K562 (cell line): ENCODE results near the gene MMP17. TPM values are rescaled to one million over a fixed set of nuclear protein-coding genes. Genes with fewer than 3 reads are reported as not detected.

Experiments used
- CEBPB ChIP-seq: fragments of 450-650 bp; IDR thresholded peaks from 2 replicates; pipeline ENCODE4 v1.6.1; 2016; ENCODE audit warnings: missing genetic modification characterization, missing compliant biosample characterization
- EP300 ChIP-seq: IDR thresholded peaks from 2 replicates; pipeline ENCODE4 v1.6.1; 2012; ENCODE audit warnings: low read length, improper control_type of control experiment
- ESRRA ChIP-seq: fragments of 450-650 bp; IDR thresholded peaks from 2 replicates; pipeline ENCODE4 v1.6.1; 2014; ENCODE audit warnings: low read depth, mild to moderate bottlenecking, moderate library complexity, borderline replicate concordance
- HMGN3 ChIP-seq: IDR thresholded peaks from 2 replicates; pipeline ENCODE4 v1.6.1; 2011; ENCODE audit warnings: borderline replicate concordance, low read depth, mild to moderate bottlenecking, mixed read lengths, low read length; ENCODE audit not compliant: insufficient read length; ENCODE audit errors: extremely low read depth
- KDM1A ChIP-seq, 2 experiments: fragments of 450-650 bp; IDR thresholded peaks; 2 replicates each; pipeline ENCODE4 v1.6.1; 2016; ENCODE audit warnings: mild to moderate bottlenecking in 2 of 2
- KDM5B ChIP-seq: fragments of 200-600 bp; sonication (generic); IDR thresholded peaks from 2 replicates; pipeline ENCODE4 v1.6.1; 2012; ENCODE audit warnings: low read depth, mild to moderate bottlenecking, moderate library complexity, low read length, control low read depth, inconsistent platforms; ENCODE audit not compliant: insufficient replicate concordance
- NR2C2 ChIP-seq, 2 experiments: fragments of 200-800 bp in 1 of 2; sonication (Bioruptor generic) in 1 of 2; sonication (generic) in 1 of 2; formaldehyde crosslinking in 1 of 2; IDR thresholded peaks; 2 replicates each; pipeline versions ENCODE4 v1.6.1 to v1.8.0; 2016 to 2022; ENCODE audit warnings: mild to moderate bottlenecking in 1 of 2, missing compliant biosample characterization in 1 of 2, missing genetic modification characterization in 1 of 2, missing genetic modification reagents in 1 of 2
- NR3C1 ChIP-seq: sonication (generic); formaldehyde crosslinking; IDR thresholded peaks from 2 replicates; pipeline ENCODE4 v1.8.1; 2022; ENCODE audit warnings: missing genetic modification reagents
- RB1 ChIP-seq: fragments of 450-650 bp; IDR thresholded peaks from 2 replicates; pipeline ENCODE4 v1.6.1; 2017; ENCODE audit warnings: low read depth, mild to moderate bottlenecking
- RBFOX2 ChIP-seq: fragments of 200-400 bp; formaldehyde crosslinking; IDR thresholded peaks from 2 replicates; pipeline ENCODE4 v1.6.1; 2017; ENCODE audit warnings: low read depth, mild to moderate bottlenecking, low read length, moderate library complexity
- RBM25 ChIP-seq: fragments of 200-400 bp; formaldehyde crosslinking; IDR thresholded peaks from 2 replicates; pipeline ENCODE4 v1.6.1; 2018; ENCODE audit warnings: low read length, low read depth, moderate library complexity; ENCODE audit not compliant: severe bottlenecking
- RCOR1 ChIP-seq, 2 experiments: IDR thresholded peaks; 2 replicates each; pipeline ENCODE4 v1.6.1; 2012; ENCODE audit warnings: low read depth in 2 of 2, low read length in 2 of 2, borderline replicate concordance in 1 of 2, improper control_type of control experiment in 1 of 2
- SAFB ChIP-seq: fragments of 200-400 bp; formaldehyde crosslinking; IDR thresholded peaks from 2 replicates; pipeline ENCODE4 v1.6.1; 2017; ENCODE audit warnings: low read depth, low read length, borderline replicate concordance
- SMAD4 ChIP-seq: fragments of 250-450 bp; sonication (Bioruptor Pico); conservative IDR thresholded peaks from 2 replicates; pipeline ENCODE4 v1.8.0; 2021; ENCODE audit warnings: inconsistent platforms, mild to moderate bottlenecking, moderate library complexity
- UBTF ChIP-seq, 2 experiments: IDR thresholded peaks; 2 replicates each; pipeline ENCODE4 v1.6.1; 2012; ENCODE audit warnings: improper control_type of control experiment in 2 of 2, low read depth in 2 of 2, low read length in 2 of 2, borderline replicate concordance in 1 of 2
- ZBTB2 ChIP-seq: fragments of 450-650 bp; IDR thresholded peaks from 2 replicates; pipeline ENCODE4 v1.6.1; 2016; ENCODE audit warnings: antibody characterized with exemption
- ZKSCAN1 ChIP-seq: fragments of 150-350 bp; IDR thresholded peaks from 2 replicates; pipeline ENCODE4 v1.6.1; 2016; ENCODE audit warnings: low read depth, low read length
- polyA plus RNA-seq, 8 experiments: library from polyadenylated mRNA; depleted of rRNA in 4 of 8; stranded (reverse) in 5 of 8; unstranded in 3 of 8; fragments of >200 nt; fragmentation: Nextera tagmentation in 2 of 8; fragmentation: Illumina TruSeq in 1 of 8; extraction: Ambion mirVana in 2 of 8; extraction: Trizol in 1 of 8; gene quantifications; 2 replicates each; pipeline versions ENCODE4 v1.2.1 to v1.2.3, GENCODE V29; 2011 to 2014; ENCODE audit warnings: inconsistent platforms in 1 of 8, missing spikeins in 1 of 8
- total RNA-seq, 7 experiments: library from RNA; depleted of rRNA in 6 of 7; stranded (reverse); fragments of >200 nt in 6 of 7; fragmentation: Illumina TruSeq in 2 of 7; extraction: Trizol in 2 of 7; gene quantifications; 2 replicates each; pipeline versions ENCODE4 v1.2.1 to v1.2.3, GENCODE V29; 2011 to 2021; ENCODE audit warnings: low replicate concordance in 1 of 7
- TF ChIP-seq, protein P1 (sequence below): fragments of 250-450 bp; sonication (Bioruptor Pico); IDR thresholded peaks from 2 replicates; pipeline ENCODE4 v1.4.0; 2020
- TF ChIP-seq, protein P2 (sequence below): sonication (generic); formaldehyde crosslinking; IDR thresholded peaks from 2 replicates; pipeline ENCODE4 v1.8.1; 2023; ENCODE audit warnings: mild to moderate bottlenecking, missing genetic modification reagents

MMP17 gene
- total and polyA plus RNA-seq, 9 of the 15 experiments (the other 6 are each of a cell fraction or from before 2014, with no cell fraction given), result 1.1 to 21.2 (median 17.1) TPM; not detected in 2

- TF ChIP-seq, protein P1, sequence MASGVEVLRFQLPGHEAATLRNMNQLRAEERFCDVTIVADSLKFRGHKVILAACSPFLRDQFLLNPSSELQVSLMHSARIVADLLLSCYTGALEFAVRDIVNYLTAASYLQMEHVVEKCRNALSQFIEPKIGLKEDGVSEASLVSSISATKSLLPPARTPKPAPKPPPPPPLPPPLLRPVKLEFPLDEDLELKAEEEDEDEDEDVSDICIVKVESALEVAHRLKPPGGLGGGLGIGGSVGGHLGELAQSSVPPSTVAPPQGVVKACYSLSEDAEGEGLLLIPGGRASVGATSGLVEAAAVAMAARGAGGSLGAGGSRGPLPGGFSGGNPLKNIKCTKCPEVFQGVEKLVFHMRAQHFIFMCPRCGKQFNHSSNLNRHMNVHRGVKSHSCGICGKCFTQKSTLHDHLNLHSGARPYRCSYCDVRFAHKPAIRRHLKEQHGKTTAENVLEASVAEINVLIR (CRISPR knock-in tag), result no peak
- TF ChIP-seq RBFOX2, result 0 out of 2 replicates have a peak, but pooled peaks have one; percentile 7
- no peak for TF ChIP-seq SMAD4
- TF ChIP-seq, protein P2, sequence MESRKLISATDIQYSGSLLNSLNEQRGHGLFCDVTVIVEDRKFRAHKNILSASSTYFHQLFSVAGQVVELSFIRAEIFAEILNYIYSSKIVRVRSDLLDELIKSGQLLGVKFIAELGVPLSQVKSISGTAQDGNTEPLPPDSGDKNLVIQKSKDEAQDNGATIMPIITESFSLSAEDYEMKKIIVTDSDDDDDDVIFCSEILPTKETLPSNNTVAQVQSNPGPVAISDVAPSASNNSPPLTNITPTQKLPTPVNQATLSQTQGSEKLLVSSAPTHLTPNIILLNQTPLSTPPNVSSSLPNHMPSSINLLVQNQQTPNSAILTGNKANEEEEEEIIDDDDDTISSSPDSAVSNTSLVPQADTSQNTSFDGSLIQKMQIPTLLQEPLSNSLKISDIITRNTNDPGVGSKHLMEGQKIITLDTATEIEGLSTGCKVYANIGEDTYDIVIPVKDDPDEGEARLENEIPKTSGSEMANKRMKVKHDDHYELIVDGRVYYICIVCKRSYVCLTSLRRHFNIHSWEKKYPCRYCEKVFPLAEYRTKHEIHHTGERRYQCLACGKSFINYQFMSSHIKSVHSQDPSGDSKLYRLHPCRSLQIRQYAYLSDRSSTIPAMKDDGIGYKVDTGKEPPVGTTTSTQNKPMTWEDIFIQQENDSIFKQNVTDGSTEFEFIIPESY (CRISPR knock-in tag), result 0 out of 2 replicates have a peak, but pooled peaks have one; percentile 2
- TF ChIP-seq RB1, result peak; percentile 3; the same call in 1 of the 2 replicates
- 0 out of 2 replicates have a peak, but pooled peaks have one; percentile 25 for TF ChIP-seq SAFB
- peak; percentile 20; the same call in 1 of the 2 replicates for TF ChIP-seq ESRRA
- TF ChIP-seq RBM25, result peak; percentile 100
- TF ChIP-seq ZBTB2, result 0 out of 2 replicates have a peak, but pooled peaks have one; percentile 16
- no peak for TF ChIP-seq ZKSCAN1
- TF ChIP-seq NR2C2 (CRISPR knock-in tag; IDR thresholded peaks at IDR 0.05), result 0 out of 2 replicates have a peak, but pooled peaks have one; percentile 33
- no peak for TF ChIP-seq NR2C2 (tag; IDR thresholded peaks at IDR 0.05)
- TF ChIP-seq KDM1A (IDR thresholded peaks at IDR 0.05), result peak in 1 of 2 experiments; percentile 39; a peak in 2 of 4 replicates
- TF ChIP-seq HMGN3, result peak; percentile 9
- no peak for TF ChIP-seq CEBPB (tag)
- TF ChIP-seq RCOR1 (IDR thresholded peaks at IDR 0.05; ENCODE audit: borderline replicate concordance in 1 of 2, low read depth in 2 of 2, low read length in 2 of 2), result 0 out of 4 replicates have a peak, but pooled peaks of 1 of the 2 experiments have one; percentile 17
- 0 out of 2 replicates have a peak, but pooled peaks have one; percentile 9 for TF ChIP-seq NR3C1 (CRISPR knock-in tag)
- peak in 1 of 2 experiments; percentile 18; a peak in 1 of 4 replicates for TF ChIP-seq UBTF (IDR thresholded peaks at IDR 0.05; ENCODE audit: borderline replicate concordance in 1 of 2, low read depth in 2 of 2, low read length in 2 of 2)
- TF ChIP-seq EP300, result no peak
- TF ChIP-seq KDM5B, result peak; percentile 44
Measured at GRCh38 chr12:131828671-131829355, 620 bp downstream of the MMP17 start (continued).
